K562 (cell line): ENCODE measurements around the gene TUBB8B. TPM values are rescaled to one million over a fixed set of nuclear protein-coding genes. Genes with fewer than 3 reads are reported as not detected.
"Not testable (repeated sequence)": the region's sequence is repeated elsewhere in the genome, so short reads cannot be mapped to it uniquely, and the experiment has no call there.

Experiments
- ATAC-seq: fragments of 200-7000 bp; cut with Tn5 transposase; 3 replicates; pipeline ENCODE4 v1.9.1; 2020; ENCODE audit warnings: moderate library complexity
- BruUV-seq: library from RNA; stranded (reverse); fragments of 400-500 nt; replicated peaks from 2 replicates; lab custom pipeline; 2021; lab: Mats Ljungman, UMichigan
- CTCF ChIA-PET: fragments of 300-600 bp; formaldehyde crosslinking; extraction: SDS; loops from one replicate; lab custom pipeline; 2021; ENCODE audit warnings: low intra/inter-chr PET ratio; lab: Yijun Ruan, JAX
- POLR2A ChIA-PET: fragments of 300-600, 350-650 bp; sonication (Branson Sonifier 250); formaldehyde crosslinking; extraction: SDS; loops from one replicate; lab custom pipeline; 2021; ENCODE audit warnings: antibody characterized with exemption, inconsistent platforms; lab: Yijun Ruan, JAX
- DNase-seq, 4 experiments: peaks; one replicate each; pipeline versions ENCODE4 v3.0.0 to v3.0.0-alpha.2; 2011 to 2018; ENCODE audit warnings: low spot score in 3 of 4, mixed read lengths in 3 of 4; ENCODE audit errors: extremely low read depth in 1 of 4
- FAIRE-seq: peaks from 2 replicates; lab custom pipeline; 2011; peaks lifted over from hg19 to GRCh38; lab: Jason Lieb, UNC
- H2AFZ ChIP-seq: 2 replicates; pipeline ENCODE4 v1.6.0; 2011; ENCODE audit warnings: low read depth, low read length, control low read depth, inconsistent platforms
- H3K27ac ChIP-seq: fragments of 200-600 bp; 3 replicates; pipeline ENCODE4 v1.8.0; 2011; ENCODE audit warnings: low read depth, mild to moderate bottlenecking, control low read depth, inconsistent platforms, low read length, moderate library complexity, mixed read lengths; ENCODE audit errors: extremely low read depth
- H3K27me3 ChIP-seq, 2 experiments: fragments of 300-600 bp in 1 of 2; 2 replicates in 1 of 2; 3 replicates in 1 of 2; pipeline versions ENCODE4 v1.6.0 to v1.8.0; 2011; ENCODE audit warnings: inconsistent platforms in 2 of 2, low read length in 2 of 2, mild to moderate bottlenecking in 1 of 2, mixed read lengths in 1 of 2, moderate library complexity in 1 of 2; ENCODE audit not compliant: control insufficient read depth in 2 of 2, insufficient read depth in 2 of 2
- H3K36me3 ChIP-seq: fragments of 300-600 bp; 3 replicates; pipeline ENCODE4 v1.8.0; 2011; ENCODE audit warnings: mild to moderate bottlenecking, low read length, inconsistent platforms; ENCODE audit not compliant: control insufficient read depth, insufficient read depth
- H3K4me1 ChIP-seq, 2 experiments: fragments of 200-600 bp in 1 of 2; replicated peaks in 1 of 2; 2 replicates in 1 of 2; 3 replicates in 1 of 2; pipeline versions ENCODE4 v1.5.1 to v1.8.0; 2011; ENCODE audit warnings: inconsistent platforms in 2 of 2, low read length in 2 of 2, mild to moderate bottlenecking in 1 of 2, mixed read lengths in 1 of 2, moderate library complexity in 1 of 2; ENCODE audit not compliant: control insufficient read depth in 2 of 2, insufficient read depth in 2 of 2
- H3K4me2 ChIP-seq: 2 replicates; pipeline ENCODE4 v1.6.1; 2011; ENCODE audit warnings: low read length, control low read depth, inconsistent platforms, mixed read lengths; ENCODE audit not compliant: insufficient read depth
- H3K4me3 ChIP-seq: fragments of 200-600 bp; sonication (generic), shearing (Covaris generic); 2 replicates; pipeline ENCODE4 v1.5.1; 2016; ENCODE audit warnings: control low read depth, inconsistent platforms
- H3K79me2 ChIP-seq: fragments of 200-600 bp; 3 replicates; pipeline ENCODE4 v1.8.0; 2011; ENCODE audit warnings: low read length, inconsistent platforms; ENCODE audit not compliant: control insufficient read depth, insufficient read depth
- H3K9ac ChIP-seq, 2 experiments: 2 replicates each; pipeline versions ENCODE4 v1.6.0 to v1.6.1; 2011; ENCODE audit warnings: low read depth in 2 of 2, low read length in 2 of 2, control low read depth in 1 of 2, inconsistent platforms in 1 of 2, mild to moderate bottlenecking in 1 of 2, mixed read lengths in 1 of 2; ENCODE audit not compliant: insufficient read depth in 1 of 2
- H3K9me1 ChIP-seq: one replicate; pipeline ENCODE4 v1.6.0; 2011; ENCODE audit warnings: inconsistent platforms, mild to moderate bottlenecking, low read length, moderate library complexity; ENCODE audit not compliant: control insufficient read depth, insufficient read depth
- H3K9me3 ChIP-seq: replicated peaks from 2 replicates; pipeline ENCODE4 v1.5.1; 2011; ENCODE audit warnings: low read depth, low read length, inconsistent platforms; ENCODE audit not compliant: control insufficient read depth, insufficient read depth
- H4K20me1 ChIP-seq: replicated peaks from 2 replicates; pipeline ENCODE4 v1.6.1; 2011; ENCODE audit warnings: low read length, inconsistent platforms, mixed read lengths; ENCODE audit not compliant: control insufficient read depth, insufficient read depth
- CTCF ChIP-seq, 3 experiments: IDR thresholded peaks in 2 of 3; conservative IDR thresholded peaks in 1 of 3; 2 replicates each; pipeline ENCODE4 v1.5.1; 2011 to 2012; ENCODE audit warnings: low read length in 3 of 3, mild to moderate bottlenecking in 3 of 3, control low read depth in 2 of 3, improper control_type of control experiment in 1 of 3, inconsistent platforms in 1 of 3, low read depth in 1 of 3, mixed read lengths in 1 of 3, moderate library complexity in 1 of 3; ENCODE audit not compliant: insufficient read depth in 2 of 3
- WGBS: fragments of 100-300 bp; shearing (Covaris generic); methylation state at CpG from one replicate; pipeline ENCODE4 v1.1.6; 2016; ENCODE audit warnings: low coverage, mixed read lengths; ENCODE audit not compliant: insufficient coverage; ENCODE audit errors: missing lambda C conversion rate; 5-methylcytosine and 5-hydroxymethylcytosine counted together
- in situ Hi-C: fragments of 300-500 bp; cut with MboI; formaldehyde crosslinking; loops from 4 replicates; pipeline ENCODE4 v1.15.0; 2018; ENCODE audit warnings: inconsistent platforms, mixed read lengths
- intact Hi-C: fragments of 100-400 bp; cut with micrococcal nuclease; formaldehyde crosslinking; loops from 2 replicates; pipeline ENCODE4 v1.14.2; 2022
- polyA plus RNA-seq, 8 experiments: library from polyadenylated mRNA; depleted of rRNA in 4 of 8; stranded (reverse) in 5 of 8; unstranded in 3 of 8; fragments of >200 nt; fragmentation: Nextera tagmentation in 2 of 8; fragmentation: Illumina TruSeq in 1 of 8; extraction: Ambion mirVana in 2 of 8; extraction: Trizol in 1 of 8; gene quantifications; 2 replicates each; pipeline versions ENCODE4 v1.2.1 to v1.2.3, GENCODE V29; 2011 to 2014; ENCODE audit warnings: inconsistent platforms in 1 of 8, missing spikeins in 1 of 8
- total RNA-seq, 7 experiments: library from RNA; depleted of rRNA in 6 of 7; stranded (reverse); fragments of >200 nt in 6 of 7; fragmentation: Illumina TruSeq in 2 of 7; extraction: Trizol in 2 of 7; gene quantifications; 2 replicates each; pipeline versions ENCODE4 v1.2.1 to v1.2.3, GENCODE V29; 2011 to 2021; ENCODE audit warnings: low replicate concordance in 1 of 7

TUBB8B gene
- total and polyA plus RNA-seq, 9 of the 15 experiments (the other 6 are each of a cell fraction or from before 2014, with no cell fraction given): 0.08 TPM; not detected in 8

GRCh38 chr18:82626-83209, 33.3 kb upstream of the TUBB8B start:
- FAIRE-seq (peak; percentile 55), DNase-seq (peak in 3 of 4 experiments; percentile 7 to 25 (median 9)), ATAC-seq (peak; percentile 74)
- in situ Hi-C loops, CTCF ChIA-PET, H3K9me3 ChIP-seq, H4K20me1 ChIP-seq, H3K36me3 ChIP-seq, H3K4me2 ChIP-seq, H3K27me3 ChIP-seq, BruUV-seq, H3K9ac ChIP-seq, H3K9me1 ChIP-seq, H3K4me3 ChIP-seq, H2AFZ ChIP-seq, H3K79me2 ChIP-seq, POLR2A ChIA-PET, H3K27ac ChIP-seq, H3K4me1 ChIP-seq, intact Hi-C loops: not testable (repeated sequence)
- 6% methylated on average over 11 of the region's 11 CpGs for WGBS
- peak in 1 of 3 experiments; percentile 19; a peak in 1 of 6 replicates for TF ChIP-seq CTCF (IDR thresholded peaks at IDR 0.05 in 2 of 3, conservative IDR thresholded peaks at IDR 0.05 in 1 of 3; ENCODE audit: insufficient read depth in 2 of 3, low read depth in 1 of 3, low read length in 3 of 3)

DNA sequence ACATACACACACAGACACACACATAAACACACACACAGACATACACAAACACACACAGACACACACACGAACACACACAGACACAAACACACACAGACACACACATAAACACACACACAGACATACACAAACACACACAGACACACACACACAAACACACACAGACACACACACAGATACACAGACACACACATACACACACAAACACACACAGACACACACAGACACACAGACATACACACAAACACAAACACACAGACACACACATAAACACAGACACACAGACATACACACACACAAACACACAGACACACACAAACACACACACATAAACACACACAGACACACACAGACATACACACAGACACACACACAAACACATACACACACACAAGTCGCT, 31.5 kb upstream of the TUBB8B start:
- intact Hi-C loops, H3K36me3 ChIP-seq, BruUV-seq, ATAC-seq, H3K4me3 ChIP-seq, DNase-seq, H3K79me2 ChIP-seq, H4K20me1 ChIP-seq, H3K9ac ChIP-seq, H3K4me1 ChIP-seq, H3K27me3 ChIP-seq, CTCF ChIA-PET, POLR2A ChIA-PET, in situ Hi-C loops, H3K4me2 ChIP-seq, H3K9me1 ChIP-seq, H3K9me3 ChIP-seq, H3K27ac ChIP-seq, FAIRE-seq, H2AFZ ChIP-seq: not testable (repeated sequence)
- 0% methylated on average over 2 of the region's 2 CpGs for WGBS
